Activated CD4-positive, CD25-positive, alpha-beta regulatory T cell treated with anti-CD3 and anti-CD28 coated beads, Interleukin-2, amount 50 U/mL, for 16 hours (primary cell): ENCODE results near the gene ALOX5.

Experiments used
- DNase-seq: peaks from one replicate; pipeline ENCODE4 v3.0.0-alpha.2; 2020; ENCODE audit warnings: low read depth, low spot score

The ALOX5 gene

GRCh38 chr10:45424668-45425404 is 50.8 kb downstream of the ALOX5 start:
- no peak for DNase-seq

- no peak for DNase-seq
Measured at GRCh38 chr10:45425621-45426563, 51.9 kb downstream of the ALOX5 start.

- no peak for DNase-seq
Measured at GRCh38 chr10:45427262-45427969, 53.4 kb downstream of the ALOX5 start.

- no peak for DNase-seq
Measured at GRCh38 chr10:45427970-45428366, 54.0 kb downstream of the ALOX5 start.

- DNase-seq, result no peak
Measured at GRCh38 chr10:45428611-45429510, 54.8 kb downstream of the ALOX5 start.

- DNase-seq, result no peak
Measured at GRCh38 chr10:45429790-45430189, 55.8 kb downstream of the ALOX5 start.

GRCh38 chr10:45432113-45432512 is 58.1 kb downstream of the ALOX5 start:
- DNase-seq, result no peak

- no peak for DNase-seq
Measured at GRCh38 chr10:45432700-45433472, 58.9 kb downstream of the ALOX5 start.

- DNase-seq, result no peak
Measured at GRCh38 chr10:45433716-45434469, 59.9 kb downstream of the ALOX5 start.

- no peak for DNase-seq
Measured at GRCh38 chr10:45437587-45438465, 63.8 kb downstream of the ALOX5 start.

GRCh38 chr10:45438466-45439090 is 64.6 kb downstream of the ALOX5 start:
- no peak for DNase-seq

- no peak for DNase-seq
Measured at GRCh38 chr10:45439365-45439764, 65.3 kb downstream of the ALOX5 start.

- no peak for DNase-seq
Measured at GRCh38 chr10:45439873-45440272, 65.9 kb downstream of the ALOX5 start.

GRCh38 chr10:45440511-45441062 is 66.6 kb downstream of the ALOX5 start:
- DNase-seq, result no peak

- DNase-seq, result no peak
Measured at GRCh38 chr10:45441239-45442190, 67.5 kb downstream of the ALOX5 start.

GRCh38 chr10:45442251-45442650 is 68.2 kb downstream of the ALOX5 start:
- no peak for DNase-seq

- DNase-seq, result no peak
Measured at GRCh38 chr10:45442662-45443061, 68.6 kb downstream of the ALOX5 start.
